ENCODE data around the gene HFM1.
"Not testable (repeated sequence)": the region's sequence is repeated elsewhere in the genome, so short reads cannot be mapped to it uniquely, and the experiment has no call there.

Gene HFM1

GRCh38 chr1:91325456-91325855 is 79.2 kb downstream of the HFM1 start:
- H3K9ac ChIP-seq = no peak overlapping the region
- H3K27ac ChIP-seq = no peak overlapping the region
- peaks cover 0 to 9% (median 0%) of the 10 kb centered on the region in 11 experiments; a peak in 2 of 22 replicates for H3K9me3 ChIP-seq (replicated peaks in 1 of 11)
- no peaks in the 10 kb centered on the region for H3K4me1 ChIP-seq
- no peak overlapping the region for H3K4me2 ChIP-seq
- no peaks in the 10 kb centered on the region for H4K20me1 ChIP-seq
- H3K36me3 ChIP-seq = peaks cover 0 to 9% (median 0%) of the 10 kb centered on the region in 11 experiments; a peak in 4 of 22 replicates
- no peaks in the 10 kb centered on the region for H3K27me3 ChIP-seq
- no peak for TF ChIP-seq Cebpa-rat (IDR thresholded peaks at IDR 0.05)
- no peak overlapping the region for H3K4me3 ChIP-seq

GRCh38 chr1:91314643-91315042 is 90.0 kb downstream of the HFM1 start:
- peaks cover 6 to 22% (median 20%) of the 10 kb centered on the region in 11 experiments for H3K9me3 ChIP-seq (replicated peaks in 1 of 11)
- TF ChIP-seq Cebpa-rat (IDR thresholded peaks at IDR 0.05) = no peak
- no peak overlapping the region for H3K9ac ChIP-seq
- no peaks in the 10 kb centered on the region for H3K4me1 ChIP-seq
- no peak overlapping the region for H3K4me2 ChIP-seq
- H3K27ac ChIP-seq = no peak overlapping the region
- no peak overlapping the region for H3K4me3 ChIP-seq
- H4K20me1 ChIP-seq = no peaks in the 10 kb centered on the region
- H3K27me3 ChIP-seq = no peaks in the 10 kb centered on the region
- H3K36me3 ChIP-seq = peaks cover 0 to 3% (median 0%) of the 10 kb centered on the region in 11 experiments; a peak in 1 of 22 replicates

GRCh38 chr1:91311672-91312071 is 93.0 kb downstream of the HFM1 start:
- Histone ChIP-seq H3K4me1 (no peaks in the 10 kb centered on the region), H4K20me1 (no peaks in the 10 kb centered on the region), H3K27me3 (no peaks in the 10 kb centered on the region), H3K9me3 (replicated peaks in 1 of 11) (peaks cover 25 to 40% (median 34%) of the 10 kb centered on the region in 11 experiments), H3K4me3 (no peak overlapping the region), H3K4me2 (no peak overlapping the region), H3K9ac (no peak overlapping the region), H3K36me3 (peaks cover 0 to 3% (median 0%) of the 10 kb centered on the region in 11 experiments; a peak in 1 of 22 replicates), H3K27ac (no peak overlapping the region)
- TF ChIP-seq Cebpa-rat (IDR thresholded peaks at IDR 0.05) = no peak

GRCh38 chr1:91308544-91308943 is 96.1 kb downstream of the HFM1 start:
- H3K9ac ChIP-seq = no peak overlapping the region
- TF ChIP-seq Cebpa-rat (IDR thresholded peaks at IDR 0.05) = no peak
- no peak overlapping the region for H3K4me3 ChIP-seq
- no peaks in the 10 kb centered on the region for H3K4me1 ChIP-seq
- H3K27me3 ChIP-seq = no peaks in the 10 kb centered on the region
- no peak overlapping the region for H3K27ac ChIP-seq
- H4K20me1 ChIP-seq = no peaks in the 10 kb centered on the region
- peaks cover 25 to 45% (median 34%) of the 10 kb centered on the region in 11 experiments for H3K9me3 ChIP-seq (replicated peaks in 1 of 11)
- no peak overlapping the region for H3K4me2 ChIP-seq
- peaks cover 0 to 3% (median 0%) of the 10 kb centered on the region in 11 experiments; a peak in 1 of 22 replicates for H3K36me3 ChIP-seq

GRCh38 chr1:91307784-91308409 is 96.7 kb downstream of the HFM1 start:
- Histone ChIP-seq H3K4me2 (no peak overlapping the region), H3K4me3 (no peak overlapping the region), H3K4me1 (no peaks in the 10 kb centered on the region), H3K36me3 (peaks cover 0 to 3% (median 0%) of the 10 kb centered on the region in 11 experiments; a peak in 1 of 22 replicates), H3K9me3 (replicated peaks in 1 of 11) (peaks cover 25 to 51% (median 40%) of the 10 kb centered on the region in 11 experiments), H3K27ac (no peak overlapping the region), H3K9ac (no peak overlapping the region), H3K27me3 (no peaks in the 10 kb centered on the region), H4K20me1 (no peaks in the 10 kb centered on the region)
- TF ChIP-seq Cebpa-rat (IDR thresholded peaks at IDR 0.05) = no peak

DNA sequence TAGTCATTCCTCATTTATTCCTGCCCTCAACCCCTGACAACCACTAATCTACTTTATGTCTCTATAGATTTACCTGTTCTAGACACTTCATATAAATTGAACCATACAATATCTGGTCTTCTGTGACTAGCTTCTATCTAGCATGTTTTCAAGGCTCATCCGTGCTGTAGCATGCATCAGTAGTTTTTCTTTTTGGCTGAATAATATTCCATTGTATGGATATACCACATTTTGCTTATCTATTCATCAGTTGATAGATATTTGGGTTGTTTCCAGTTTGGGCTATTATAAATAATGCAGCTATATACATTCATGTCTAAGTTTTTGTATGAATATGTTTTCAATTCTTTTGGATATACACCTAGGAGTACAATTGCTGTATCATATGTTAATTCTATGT is 101.5 kb downstream of the HFM1 start:
- no peak overlapping the region for H3K27ac ChIP-seq
- H3K4me1 ChIP-seq = no peaks in the 10 kb centered on the region
- no peak overlapping the region for H3K4me3 ChIP-seq
- H3K27me3 ChIP-seq = no peaks in the 10 kb centered on the region
- no peak overlapping the region for H3K9ac ChIP-seq
- peaks cover 8 to 19% (median 11%) of the 10 kb centered on the region in 11 experiments; a peak in 17 of 22 replicates for H3K9me3 ChIP-seq (replicated peaks in 1 of 11)
- TF ChIP-seq Cebpa-rat (IDR thresholded peaks at IDR 0.05) = no peak
- H3K36me3 ChIP-seq = no peaks in the 10 kb centered on the region
- H4K20me1 ChIP-seq = no peaks in the 10 kb centered on the region
- H3K4me2 ChIP-seq = no peak overlapping the region

- not testable (repeated sequence) for H3K36me3 ChIP-seq, H4K20me1 ChIP-seq, H3K4me2 ChIP-seq, H3K27me3 ChIP-seq, H3K4me1 ChIP-seq, H3K9ac ChIP-seq, H3K27ac ChIP-seq, H3K4me3 ChIP-seq
- peaks cover 4 to 14% (median 11%) of the 10 kb centered on the region in 11 experiments; a peak in 16 of 22 replicates for H3K9me3 ChIP-seq (replicated peaks in 1 of 11)
Measured at GRCh38 chr1:91288843-91289553, 115.6 kb downstream of the HFM1 start.

DNA sequence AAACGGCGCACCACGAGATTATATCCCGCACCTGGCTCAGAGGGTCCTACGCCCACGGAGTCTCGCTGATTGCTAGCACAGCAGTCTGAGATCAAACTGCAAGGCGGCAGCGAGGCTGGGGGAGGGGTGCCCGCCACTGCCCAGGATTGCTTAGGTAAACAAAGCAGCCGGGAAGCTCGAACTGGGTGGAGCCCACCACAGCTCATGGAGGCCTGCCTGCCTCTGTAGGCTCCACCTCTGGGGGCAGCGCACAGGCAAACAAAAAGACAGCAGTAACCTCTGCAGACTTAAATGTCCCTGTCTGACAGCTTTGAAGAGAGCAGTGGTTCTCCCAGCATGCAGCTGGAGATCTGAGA is 117.7 kb downstream of the HFM1 start:
- H3K4me1 ChIP-seq, H3K27me3 ChIP-seq, H3K9ac ChIP-seq, H3K36me3 ChIP-seq, H3K4me3 ChIP-seq, H4K20me1 ChIP-seq, H3K4me2 ChIP-seq, H3K27ac ChIP-seq: not testable (repeated sequence)
- H3K9me3 ChIP-seq (replicated peaks in 1 of 11) = peaks cover 4 to 14% (median 11%) of the 10 kb centered on the region in 11 experiments; a peak in 16 of 22 replicates

- H3K4me2 ChIP-seq, H3K4me1 ChIP-seq, H3K4me3 ChIP-seq, H3K36me3 ChIP-seq, H3K27ac ChIP-seq, H3K9ac ChIP-seq, H3K27me3 ChIP-seq, H4K20me1 ChIP-seq: not testable (repeated sequence)
- peaks cover 4 to 14% (median 11%) of the 10 kb centered on the region in 11 experiments; a peak in 16 of 22 replicates for H3K9me3 ChIP-seq (replicated peaks in 1 of 11)
Measured at GRCh38 chr1:91286259-91286961, 118.2 kb downstream of the HFM1 start.

All from BLaER1 treated with 17β-estradiol and CSF1 and Interleukin-3, amounts not matched to agents 10 nM and 100 nM (cell line).